ENCODE measurements around the gene SPG11.

The SPG11 gene

GRCh38 chr15:44711743-44712345, 48.4 kb upstream of the SPG11 start:
- Histone ChIP-seq H3K9me3 (ENCODE audit: insufficient read depth, low read length) (no peaks in the 10 kb centered on the region), H3K36me3 (ENCODE audit: low read length) (peaks cover 22% of the 10 kb centered on the region), H2AFZ (ENCODE audit: low read depth, low read length, severe bottlenecking) (no peak overlapping the region), H3K4me3 (ENCODE audit: insufficient read depth, low read length, poor library complexity, severe bottlenecking) (peak overlapping the region; percentile 88), H3K79me2 (ENCODE audit: insufficient read depth, low read length) (peaks cover 43% of the 10 kb centered on the region), H3K27ac (ENCODE audit: low read depth, low read length) (peak overlapping the region; percentile 85), H4K20me1 (ENCODE audit: low read depth, low read length) (peaks cover 27% of the 10 kb centered on the region), H3K27me3 (ENCODE audit: low read length) (no peaks in the 10 kb centered on the region), H3K9me2 (replicated peaks; ENCODE audit: insufficient read depth, low read length) (no peaks in the 10 kb centered on the region), H3K4me2 (ENCODE audit: low read depth, low read length, poor library complexity, severe bottlenecking) (peak overlapping the region; percentile 72), H3F3A (ENCODE audit: insufficient read depth) (peaks cover 50% of the 10 kb centered on the region), H3K9ac (ENCODE audit: low read length) (peak overlapping the region; percentile 94)
- no peak for TF ChIP-seq EZH2phosphoT487 (conservative IDR thresholded peaks at IDR 0.05; ENCODE audit: low read length)
- TF ChIP-seq, protein P1, sequence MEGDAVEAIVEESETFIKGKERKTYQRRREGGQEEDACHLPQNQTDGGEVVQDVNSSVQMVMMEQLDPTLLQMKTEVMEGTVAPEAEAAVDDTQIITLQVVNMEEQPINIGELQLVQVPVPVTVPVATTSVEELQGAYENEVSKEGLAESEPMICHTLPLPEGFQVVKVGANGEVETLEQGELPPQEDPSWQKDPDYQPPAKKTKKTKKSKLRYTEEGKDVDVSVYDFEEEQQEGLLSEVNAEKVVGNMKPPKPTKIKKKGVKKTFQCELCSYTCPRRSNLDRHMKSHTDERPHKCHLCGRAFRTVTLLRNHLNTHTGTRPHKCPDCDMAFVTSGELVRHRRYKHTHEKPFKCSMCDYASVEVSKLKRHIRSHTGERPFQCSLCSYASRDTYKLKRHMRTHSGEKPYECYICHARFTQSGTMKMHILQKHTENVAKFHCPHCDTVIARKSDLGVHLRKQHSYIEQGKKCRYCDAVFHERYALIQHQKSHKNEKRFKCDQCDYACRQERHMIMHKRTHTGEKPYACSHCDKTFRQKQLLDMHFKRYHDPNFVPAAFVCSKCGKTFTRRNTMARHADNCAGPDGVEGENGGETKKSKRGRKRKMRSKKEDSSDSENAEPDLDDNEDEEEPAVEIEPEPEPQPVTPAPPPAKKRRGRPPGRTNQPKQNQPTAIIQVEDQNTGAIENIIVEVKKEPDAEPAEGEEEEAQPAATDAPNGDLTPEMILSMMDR (IDR thresholded peaks at IDR 0.05; ENCODE audit: insufficient read depth, low read length, poor library complexity, severe bottlenecking), result no peak

- Histone ChIP-seq H2AFZ (ENCODE audit: low read depth, low read length, severe bottlenecking) (peak within 1 kb of the TSS; percentile 84), H3K4me2 (ENCODE audit: low read depth, low read length, poor library complexity, severe bottlenecking) (peak within 1 kb of the TSS; percentile 94), H3K27ac (ENCODE audit: low read depth, low read length) (peak within 1 kb of the TSS; percentile 85), H3F3A (ENCODE audit: insufficient read depth) (peaks cover 45% of the 10 kb centered on the region), H3K4me3 (ENCODE audit: insufficient read depth, low read length, poor library complexity, severe bottlenecking) (peak within 1 kb of the TSS; percentile 88), H3K9me2 (replicated peaks; ENCODE audit: insufficient read depth, low read length) (no peaks in the 10 kb centered on the region), H3K36me3 (ENCODE audit: low read length) (peaks cover 16% of the 10 kb centered on the region), H3K79me2 (ENCODE audit: insufficient read depth, low read length) (peaks cover 43% of the 10 kb centered on the region), H3K9ac (ENCODE audit: low read length) (peak within 1 kb of the TSS; percentile 94), H3K27me3 (ENCODE audit: low read length) (no peaks in the 10 kb centered on the region), H3K9me3 (ENCODE audit: insufficient read depth, low read length) (no peaks in the 10 kb centered on the region), H4K20me1 (ENCODE audit: low read depth, low read length) (peaks cover 27% of the 10 kb centered on the region)
- no peak for TF ChIP-seq EZH2phosphoT487 (conservative IDR thresholded peaks at IDR 0.05; ENCODE audit: low read length)
These were observed 47.8 kb upstream of the SPG11 start, which contains the start of the genes B2M and PATL2 for GRCh38 chr15:44711096-44711742. Gene B2M (plus strand): TSS chr15:44711517. CDS start chr15:44711547, 30 bp downstream. Gene PATL2 (minus strand): TSS chr15:44711323. CDS start chr15:44676490, 34,833 bp downstream.

DNA sequence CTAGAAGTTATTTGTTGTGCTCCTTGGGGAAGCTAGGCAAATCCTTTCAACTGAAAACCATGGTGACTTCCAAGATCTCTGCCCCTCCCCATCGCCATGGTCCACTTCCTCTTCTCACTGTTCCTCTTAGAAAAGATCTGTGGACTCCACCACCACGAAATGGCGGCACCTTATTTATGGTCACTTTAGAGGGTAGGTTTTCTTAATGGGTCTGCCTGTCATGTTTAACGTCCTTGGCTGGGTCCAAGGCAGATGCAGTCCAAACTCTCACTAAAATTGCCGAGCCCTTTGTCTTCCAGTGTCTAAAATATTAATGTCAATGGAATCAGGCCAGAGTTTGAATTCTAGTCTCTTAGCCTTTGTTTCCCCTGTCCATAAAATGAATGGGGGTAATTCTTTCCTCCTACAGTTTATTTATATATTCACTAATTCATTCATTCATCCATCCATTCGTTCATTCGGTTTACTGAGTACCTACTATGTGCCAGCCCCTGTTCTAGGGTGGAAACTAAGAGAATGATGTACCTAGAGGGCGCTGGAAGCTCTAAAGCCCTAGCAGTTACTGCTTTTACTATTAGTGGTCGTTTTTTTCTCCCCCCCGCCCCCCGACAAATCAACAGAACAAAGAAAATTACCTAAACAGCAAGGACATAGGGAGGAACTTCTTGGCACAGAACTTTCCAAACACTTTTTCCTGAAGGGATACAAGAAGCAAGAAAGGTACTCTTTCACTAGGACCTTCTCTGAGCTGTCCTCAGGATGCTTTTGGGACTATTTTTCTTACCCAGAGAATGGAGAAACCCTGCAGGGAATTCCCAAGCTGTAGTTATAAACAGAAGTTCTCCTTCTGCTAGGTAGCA, 47.0 kb upstream of the SPG11 start:
- Histone ChIP-seq H3K36me3 (ENCODE audit: low read length) (peaks cover 8% of the 10 kb centered on the region), H3K27me3 (ENCODE audit: low read length) (no peaks in the 10 kb centered on the region), H3K27ac (ENCODE audit: low read depth, low read length) (peak overlapping the region; percentile 85), H3K4me3 (ENCODE audit: insufficient read depth, low read length, poor library complexity, severe bottlenecking) (peak overlapping the region; percentile 88), H3F3A (ENCODE audit: insufficient read depth) (peaks cover 37% of the 10 kb centered on the region), H3K4me2 (ENCODE audit: low read depth, low read length, poor library complexity, severe bottlenecking) (peak overlapping the region; percentile 94), H3K9me3 (ENCODE audit: insufficient read depth, low read length) (no peaks in the 10 kb centered on the region), H2AFZ (ENCODE audit: low read depth, low read length, severe bottlenecking) (peak overlapping the region; percentile 84), H3K9me2 (replicated peaks; ENCODE audit: insufficient read depth, low read length) (no peaks in the 10 kb centered on the region), H3K79me2 (ENCODE audit: insufficient read depth, low read length) (peaks cover 41% of the 10 kb centered on the region), H4K20me1 (ENCODE audit: low read depth, low read length) (peaks cover 27% of the 10 kb centered on the region), H3K9ac (ENCODE audit: low read length) (peak overlapping the region; percentile 94)
- TF ChIP-seq, protein P1 (IDR thresholded peaks at IDR 0.05; ENCODE audit: insufficient read depth, low read length, poor library complexity, severe bottlenecking), result peak; percentile 84
- no peak for TF ChIP-seq EZH2phosphoT487 (conservative IDR thresholded peaks at IDR 0.05; ENCODE audit: low read length)
